OCI-LY7 (cell line): ENCODE results near the gene FOXP1. TPM values are rescaled to one million over a fixed set of nuclear protein-coding genes. Genes with fewer than 3 reads are reported as not detected.

Experiments used
- BruUV-seq: library from RNA; stranded (reverse); fragments of 400-500 nt; replicated peaks from 2 replicates; lab custom pipeline; 2021; lab: Mats Ljungman, UMichigan
- CTCF ChIA-PET: fragments of 300-600 bp; sonication (Branson Sonifier 250); formaldehyde crosslinking; loops from one replicate; lab custom pipeline; 2022; ENCODE audit warnings: antibody characterized with exemption; ENCODE audit not compliant: unreplicated experiment; lab: Charles Lee
- POLR2A ChIA-PET: fragments of 300-600 bp; sonication (Branson Sonifier 250); formaldehyde crosslinking; loops from one replicate; lab custom pipeline; 2022; ENCODE audit warnings: antibody characterized with exemption; lab: Charles Lee
- DNase-seq: peaks from one replicate; pipeline ENCODE4 v3.0.0-alpha.2; 2015; ENCODE audit warnings: low spot score
- H2AFZ ChIP-seq: fragments of 200-600 bp; sonication (generic), shearing (Covaris generic); 2 replicates; pipeline ENCODE4 v1.6.1; 2014; ENCODE audit warnings: mild to moderate bottlenecking, antibody characterized with exemption, low read length, moderate library complexity
- H3K27ac ChIP-seq: fragments of 200-600 bp; sonication (generic); 2 replicates; pipeline ENCODE4 v1.5.1; 2014; ENCODE audit warnings: mixed run types, low read depth, mild to moderate bottlenecking, moderate library complexity, low read length, inconsistent platforms; ENCODE audit not compliant: poor library complexity, severe bottlenecking
- H3K36me3 ChIP-seq: fragments of 200-600 bp; sonication (generic); 2 replicates; pipeline ENCODE4 v1.6.1; 2014; ENCODE audit warnings: mild to moderate bottlenecking, antibody characterized with exemption, low read length, moderate library complexity, mixed read lengths; ENCODE audit not compliant: insufficient read depth
- H3K4me1 ChIP-seq: fragments of 200-600 bp; sonication (generic); 2 replicates; pipeline ENCODE4 v1.5.1; 2014; ENCODE audit warnings: mild to moderate bottlenecking, low read length; ENCODE audit not compliant: insufficient read depth, poor library complexity, severe bottlenecking
- H3K4me2 ChIP-seq: fragments of 200-600 bp; sonication (generic); 2 replicates; pipeline ENCODE4 v1.6.1; 2014; ENCODE audit warnings: mild to moderate bottlenecking, low read length
- H3K4me3 ChIP-seq: fragments of 200-600 bp; sonication (generic); 2 replicates; pipeline ENCODE4 v1.5.1; 2014; ENCODE audit warnings: mild to moderate bottlenecking, low read depth, low read length; ENCODE audit not compliant: poor library complexity, severe bottlenecking
- H3K79me2 ChIP-seq: fragments of 200-600 bp; sonication (generic); 2 replicates; pipeline ENCODE4 v1.6.1; 2016; ENCODE audit warnings: low read depth, mild to moderate bottlenecking, low read length, moderate library complexity, mixed read lengths; ENCODE audit not compliant: insufficient read depth
- H3K9me2 ChIP-seq: fragments of 200-600 bp; sonication (generic); 2 replicates; pipeline ENCODE4 v1.6.1; 2016; ENCODE audit warnings: mild to moderate bottlenecking, low read length, mixed read lengths; ENCODE audit not compliant: insufficient read depth
- H3K9me3 ChIP-seq: fragments of 200-600 bp; sonication (generic); 2 replicates; pipeline ENCODE4 v1.6.1; 2014; ENCODE audit warnings: mild to moderate bottlenecking, mixed run types, low read length, mixed read lengths
- H4K20me1 ChIP-seq: fragments of 200-600 bp; sonication (generic); 2 replicates; pipeline ENCODE4 v1.6.1; 2014; ENCODE audit warnings: mild to moderate bottlenecking, antibody characterized with exemption, low read length, moderate library complexity, mixed read lengths; ENCODE audit not compliant: insufficient read depth
- EZH2phosphoT487 ChIP-seq: fragments of 200-600 bp; sonication (generic); IDR thresholded peaks from 2 replicates; pipeline ENCODE4 v1.6.1; 2018; ENCODE audit warnings: low read depth, borderline replicate concordance, mild to moderate bottlenecking, mixed run types, antibody characterized with exemption, low read length, moderate library complexity, mixed read lengths
- intact Hi-C: fragments of 100-400 bp; cut with micrococcal nuclease; formaldehyde crosslinking; loops from one replicate; pipeline ENCODE4 v1.10.0; 2022; ENCODE audit not compliant: unreplicated experiment
- total RNA-seq, 2 experiments: library from RNA; depleted of rRNA in 1 of 2; stranded (reverse); fragments of >200 nt in 1 of 2; shearing (Covaris generic) in 1 of 2; gene quantifications; 2 replicates each; pipeline ENCODE4 v1.2.3, GENCODE V29; 2014 to 2022
- TF ChIP-seq, protein P1 (sequence below): fragments of 200-600 bp; sonication (generic); conservative IDR thresholded peaks from 2 replicates; pipeline ENCODE4 v1.5.1; 2014; ENCODE audit warnings: mild to moderate bottlenecking, antibody characterized with exemption, low read length, moderate library complexity, mixed read lengths

FOXP1 gene
- total RNA-seq, 2 experiments from 2014 or later = 87.3 to 151 TPM

DNA sequence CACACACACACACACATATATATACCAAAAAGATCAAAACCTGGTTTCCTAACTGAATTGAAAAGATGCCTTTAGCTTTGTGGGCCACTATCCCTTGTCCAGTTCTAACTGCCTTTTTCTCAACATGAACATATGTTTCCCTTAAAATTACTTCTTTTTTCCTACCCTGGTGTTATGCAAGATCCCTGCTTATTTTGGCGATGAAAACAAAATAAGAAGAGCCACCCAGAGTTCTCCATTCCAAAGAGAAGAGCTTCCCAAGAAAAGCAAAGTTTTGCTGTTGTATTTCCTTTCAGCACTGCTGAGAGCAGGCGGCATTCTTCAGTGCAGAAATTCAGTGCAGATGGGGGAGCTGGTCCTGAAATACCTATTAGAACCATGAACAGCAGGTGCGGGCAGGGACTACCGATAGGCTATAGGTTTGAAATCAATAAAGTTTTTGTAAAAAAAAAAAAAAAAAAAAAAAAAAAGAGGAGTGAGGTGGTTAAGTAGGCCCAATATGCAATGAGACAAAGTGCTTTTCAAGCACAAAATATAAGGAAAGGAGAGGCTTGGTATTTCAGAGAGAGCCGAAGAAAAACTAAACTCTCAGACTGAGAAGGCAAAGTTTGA, 238.0 kb downstream of the FOXP1 start:
- peaks cover 16% of the 10 kb centered on the region for H3K4me1 ChIP-seq
- intact Hi-C loops = no loop called here
- BruUV-seq = no TSS peak
- DNase-seq = no peak
- POLR2A ChIA-PET = interaction anchor here (1.6 kb wide), 1 partner anchor 30 kb away, joined by 3 read pairs; no protein-coding TSS in a partner anchor
- H3K4me3 ChIP-seq = no peak overlapping the region
- no peaks in the 10 kb centered on the region for H3K9me3 ChIP-seq
- no peak overlapping the region for H2AFZ ChIP-seq
- H3K36me3 ChIP-seq = peaks cover 15% of the 10 kb centered on the region
- no peaks in the 10 kb centered on the region for H3K79me2 ChIP-seq
- no peaks in the 10 kb centered on the region for H3K9me2 ChIP-seq
- H3K4me2 ChIP-seq = no peak overlapping the region
- no peak for TF ChIP-seq EZH2phosphoT487
- TF ChIP-seq, protein P1, sequence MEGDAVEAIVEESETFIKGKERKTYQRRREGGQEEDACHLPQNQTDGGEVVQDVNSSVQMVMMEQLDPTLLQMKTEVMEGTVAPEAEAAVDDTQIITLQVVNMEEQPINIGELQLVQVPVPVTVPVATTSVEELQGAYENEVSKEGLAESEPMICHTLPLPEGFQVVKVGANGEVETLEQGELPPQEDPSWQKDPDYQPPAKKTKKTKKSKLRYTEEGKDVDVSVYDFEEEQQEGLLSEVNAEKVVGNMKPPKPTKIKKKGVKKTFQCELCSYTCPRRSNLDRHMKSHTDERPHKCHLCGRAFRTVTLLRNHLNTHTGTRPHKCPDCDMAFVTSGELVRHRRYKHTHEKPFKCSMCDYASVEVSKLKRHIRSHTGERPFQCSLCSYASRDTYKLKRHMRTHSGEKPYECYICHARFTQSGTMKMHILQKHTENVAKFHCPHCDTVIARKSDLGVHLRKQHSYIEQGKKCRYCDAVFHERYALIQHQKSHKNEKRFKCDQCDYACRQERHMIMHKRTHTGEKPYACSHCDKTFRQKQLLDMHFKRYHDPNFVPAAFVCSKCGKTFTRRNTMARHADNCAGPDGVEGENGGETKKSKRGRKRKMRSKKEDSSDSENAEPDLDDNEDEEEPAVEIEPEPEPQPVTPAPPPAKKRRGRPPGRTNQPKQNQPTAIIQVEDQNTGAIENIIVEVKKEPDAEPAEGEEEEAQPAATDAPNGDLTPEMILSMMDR = no peak
- H4K20me1 ChIP-seq = no peaks in the 10 kb centered on the region
- H3K27ac ChIP-seq = no peak overlapping the region
- CTCF ChIA-PET = no interaction called here

DNA sequence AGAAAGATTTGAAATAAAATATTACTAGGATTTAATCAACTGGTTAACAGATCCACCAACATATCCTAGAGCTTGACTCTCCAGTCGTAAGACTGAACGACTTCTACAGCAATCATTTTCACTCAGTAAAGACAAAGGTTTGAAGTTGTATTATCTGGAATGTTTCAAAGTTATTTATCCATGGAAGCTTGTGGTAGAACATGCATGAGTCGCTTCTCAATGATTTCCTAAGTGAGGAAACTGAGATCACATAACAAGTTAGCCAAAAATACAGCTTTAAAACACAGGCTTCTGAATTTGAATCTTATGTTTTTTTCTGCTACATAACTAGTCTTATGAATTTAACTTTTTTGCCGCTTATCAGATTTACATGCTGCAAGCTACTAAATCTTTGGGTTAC, 241.8 kb downstream of the FOXP1 start:
- no peak for TF ChIP-seq EZH2phosphoT487
- TF ChIP-seq, protein P1 = no peak
- no peaks in the 10 kb centered on the region for H3K9me3 ChIP-seq
- CTCF ChIA-PET = no interaction called here
- no peaks in the 10 kb centered on the region for H3K9me2 ChIP-seq
- no peak for DNase-seq
- intact Hi-C loops = no loop called here
- no peaks in the 10 kb centered on the region for H3K79me2 ChIP-seq
- POLR2A ChIA-PET = interaction anchor here (0.9 kb wide), 1 partner anchor 27 kb away, joined by 8 read pairs; no protein-coding TSS in a partner anchor
- H3K4me1 ChIP-seq = no peaks in the 10 kb centered on the region
- H3K4me3 ChIP-seq = no peak overlapping the region
- no peak overlapping the region for H3K27ac ChIP-seq
- H3K4me2 ChIP-seq = no peak overlapping the region
- no peak overlapping the region for H2AFZ ChIP-seq
- BruUV-seq = no TSS peak
- no peaks in the 10 kb centered on the region for H4K20me1 ChIP-seq
- peaks cover 15% of the 10 kb centered on the region for H3K36me3 ChIP-seq

DNA sequence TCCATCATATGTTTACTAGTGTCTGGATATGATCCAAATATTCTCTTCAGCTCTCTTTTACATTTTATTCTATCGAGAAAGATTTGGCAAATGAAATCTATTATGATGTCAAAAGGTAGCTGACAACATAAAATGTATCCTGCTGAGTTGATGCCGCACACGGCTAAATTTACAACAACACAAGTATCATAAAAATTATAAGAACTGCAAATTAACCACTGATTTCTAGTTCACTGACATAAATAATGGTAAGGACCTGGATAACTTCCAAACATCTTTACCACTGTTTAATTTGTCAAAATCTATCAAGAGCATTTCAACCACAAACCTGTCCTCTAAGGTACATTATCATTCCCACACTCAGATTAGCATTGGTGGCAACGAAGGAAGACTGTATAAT, 244.5 kb downstream of the FOXP1 start:
- no peak overlapping the region for H3K27ac ChIP-seq
- CTCF ChIA-PET = no interaction called here
- POLR2A ChIA-PET = no interaction called here
- H3K9me2 ChIP-seq = no peaks in the 10 kb centered on the region
- TF ChIP-seq, protein P1 = no peak
- TF ChIP-seq EZH2phosphoT487 = no peak
- no peak overlapping the region for H3K4me2 ChIP-seq
- H3K79me2 ChIP-seq = no peaks in the 10 kb centered on the region
- BruUV-seq = no TSS peak
- H3K9me3 ChIP-seq = no peaks in the 10 kb centered on the region
- H3K4me1 ChIP-seq = no peaks in the 10 kb centered on the region
- intact Hi-C loops = no loop called here
- DNase-seq = no peak
- no peaks in the 10 kb centered on the region for H4K20me1 ChIP-seq
- no peak overlapping the region for H2AFZ ChIP-seq
- H3K4me3 ChIP-seq = no peak overlapping the region
- peaks cover 12% of the 10 kb centered on the region for H3K36me3 ChIP-seq
